OCI-LY7 (cell line): ENCODE measurements around the gene PDE3B.
"Not testable (repeated sequence)": the region's sequence is repeated elsewhere in the genome, so short reads cannot be mapped to it uniquely, and the experiment has no call there.

Source experiments
- EZH2phosphoT487 ChIP-seq: fragments of 200-600 bp; sonication (generic); IDR thresholded peaks from 2 replicates; pipeline ENCODE4 v1.6.1; 2018; ENCODE audit warnings: low read depth, borderline replicate concordance, mild to moderate bottlenecking, mixed run types, antibody characterized with exemption, low read length, moderate library complexity, mixed read lengths
- TF ChIP-seq, protein P1 (sequence below): fragments of 200-600 bp; sonication (generic); conservative IDR thresholded peaks from 2 replicates; pipeline ENCODE4 v1.5.1; 2014; ENCODE audit warnings: mild to moderate bottlenecking, antibody characterized with exemption, low read length, moderate library complexity, mixed read lengths

GRCh38 chr11:14633506-14634224 lies 9.9 kb upstream of the PDE3B start:
- TF ChIP-seq, protein P1, sequence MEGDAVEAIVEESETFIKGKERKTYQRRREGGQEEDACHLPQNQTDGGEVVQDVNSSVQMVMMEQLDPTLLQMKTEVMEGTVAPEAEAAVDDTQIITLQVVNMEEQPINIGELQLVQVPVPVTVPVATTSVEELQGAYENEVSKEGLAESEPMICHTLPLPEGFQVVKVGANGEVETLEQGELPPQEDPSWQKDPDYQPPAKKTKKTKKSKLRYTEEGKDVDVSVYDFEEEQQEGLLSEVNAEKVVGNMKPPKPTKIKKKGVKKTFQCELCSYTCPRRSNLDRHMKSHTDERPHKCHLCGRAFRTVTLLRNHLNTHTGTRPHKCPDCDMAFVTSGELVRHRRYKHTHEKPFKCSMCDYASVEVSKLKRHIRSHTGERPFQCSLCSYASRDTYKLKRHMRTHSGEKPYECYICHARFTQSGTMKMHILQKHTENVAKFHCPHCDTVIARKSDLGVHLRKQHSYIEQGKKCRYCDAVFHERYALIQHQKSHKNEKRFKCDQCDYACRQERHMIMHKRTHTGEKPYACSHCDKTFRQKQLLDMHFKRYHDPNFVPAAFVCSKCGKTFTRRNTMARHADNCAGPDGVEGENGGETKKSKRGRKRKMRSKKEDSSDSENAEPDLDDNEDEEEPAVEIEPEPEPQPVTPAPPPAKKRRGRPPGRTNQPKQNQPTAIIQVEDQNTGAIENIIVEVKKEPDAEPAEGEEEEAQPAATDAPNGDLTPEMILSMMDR = not testable (repeated sequence)
- not testable (repeated sequence) for TF ChIP-seq EZH2phosphoT487
